EL (cell line): ENCODE measurements around the gene PHLPP2.
A peak's percentile ranks its signal among the peaks of the same experiment; 100 is the strongest.

ENCODE experiments used
- DNase-seq: peaks from one replicate; pipeline ENCODE4 v3.0.0-alpha.2; 2016

The PHLPP2 gene, protein sequence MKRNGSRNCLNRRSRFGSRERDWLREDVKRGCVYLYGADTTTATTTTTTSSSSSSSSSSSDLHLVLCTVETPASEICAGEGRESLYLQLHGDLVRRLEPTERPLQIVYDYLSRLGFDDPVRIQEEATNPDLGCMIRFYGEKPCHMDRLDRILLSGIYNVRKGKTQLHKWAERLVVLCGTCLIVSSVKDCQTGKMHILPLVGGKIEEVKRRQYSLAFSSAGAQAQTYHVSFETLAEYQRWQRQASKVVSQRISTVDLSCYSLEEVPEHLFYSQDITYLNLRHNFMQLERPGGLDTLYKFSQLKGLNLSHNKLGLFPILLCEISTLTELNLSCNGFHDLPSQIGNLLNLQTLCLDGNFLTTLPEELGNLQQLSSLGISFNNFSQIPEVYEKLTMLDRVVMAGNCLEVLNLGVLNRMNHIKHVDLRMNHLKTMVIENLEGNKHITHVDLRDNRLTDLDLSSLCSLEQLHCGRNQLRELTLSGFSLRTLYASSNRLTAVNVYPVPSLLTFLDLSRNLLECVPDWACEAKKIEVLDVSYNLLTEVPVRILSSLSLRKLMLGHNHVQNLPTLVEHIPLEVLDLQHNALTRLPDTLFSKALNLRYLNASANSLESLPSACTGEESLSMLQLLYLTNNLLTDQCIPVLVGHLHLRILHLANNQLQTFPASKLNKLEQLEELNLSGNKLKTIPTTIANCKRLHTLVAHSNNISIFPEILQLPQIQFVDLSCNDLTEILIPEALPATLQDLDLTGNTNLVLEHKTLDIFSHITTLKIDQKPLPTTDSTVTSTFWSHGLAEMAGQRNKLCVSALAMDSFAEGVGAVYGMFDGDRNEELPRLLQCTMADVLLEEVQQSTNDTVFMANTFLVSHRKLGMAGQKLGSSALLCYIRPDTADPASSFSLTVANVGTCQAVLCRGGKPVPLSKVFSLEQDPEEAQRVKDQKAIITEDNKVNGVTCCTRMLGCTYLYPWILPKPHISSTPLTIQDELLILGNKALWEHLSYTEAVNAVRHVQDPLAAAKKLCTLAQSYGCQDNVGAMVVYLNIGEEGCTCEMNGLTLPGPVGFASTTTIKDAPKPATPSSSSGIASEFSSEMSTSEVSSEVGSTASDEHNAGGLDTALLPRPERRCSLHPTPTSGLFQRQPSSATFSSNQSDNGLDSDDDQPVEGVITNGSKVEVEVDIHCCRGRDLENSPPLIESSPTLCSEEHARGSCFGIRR (N-terminal part only)

DNA sequence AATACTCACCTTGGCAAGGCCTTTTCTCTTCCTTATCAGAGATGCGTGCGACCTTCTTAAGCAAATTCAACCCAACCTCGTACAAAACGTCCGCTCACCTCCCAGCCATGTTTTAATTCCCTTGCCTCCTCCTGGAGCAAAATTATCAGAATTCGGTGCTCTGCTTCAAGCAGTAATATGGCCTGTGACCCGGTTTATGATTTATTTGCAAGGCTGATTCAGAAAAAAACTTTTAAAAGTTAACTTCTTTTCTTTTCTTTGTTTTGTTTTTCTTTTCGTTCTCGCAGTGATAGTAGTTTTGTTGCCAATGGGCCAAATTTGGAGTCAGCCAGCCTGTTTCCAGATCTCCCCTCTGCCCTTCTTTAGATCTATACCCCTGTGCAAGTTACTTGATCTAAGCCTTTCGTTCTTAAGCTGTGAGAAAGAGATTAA is at the start of gene PHLPP2:
Gene PHLPP2, minus strand, starts transcription at position 382 of the 432 bp plus-strand sequence. CDS start 9,906 bp downstream, outside the sequence.
- DNase-seq: no peak

DNA sequence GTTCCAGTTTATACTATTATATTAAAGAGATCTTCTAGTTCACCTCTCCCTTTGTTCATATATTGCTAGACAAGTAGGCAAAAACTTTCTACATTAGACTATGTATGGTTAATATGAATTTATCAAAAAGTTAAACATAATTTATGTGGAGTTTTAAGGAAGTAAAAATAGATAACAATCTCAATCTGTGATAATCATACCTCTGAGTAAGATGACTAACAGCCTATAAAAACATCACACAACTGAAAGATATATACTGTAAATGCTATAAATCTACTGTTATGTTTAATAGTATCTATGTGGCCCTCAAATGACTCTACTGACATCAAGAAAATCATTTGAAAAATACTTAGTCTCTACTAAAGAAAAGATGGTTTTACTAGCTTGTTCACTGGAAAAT is 47.1 kb upstream of the PHLPP2 start:
- no peak for DNase-seq

GRCh38 chr16:71769222-71769621 is 44.7 kb upstream of the PHLPP2 start:
- DNase-seq: no peak

DNA sequence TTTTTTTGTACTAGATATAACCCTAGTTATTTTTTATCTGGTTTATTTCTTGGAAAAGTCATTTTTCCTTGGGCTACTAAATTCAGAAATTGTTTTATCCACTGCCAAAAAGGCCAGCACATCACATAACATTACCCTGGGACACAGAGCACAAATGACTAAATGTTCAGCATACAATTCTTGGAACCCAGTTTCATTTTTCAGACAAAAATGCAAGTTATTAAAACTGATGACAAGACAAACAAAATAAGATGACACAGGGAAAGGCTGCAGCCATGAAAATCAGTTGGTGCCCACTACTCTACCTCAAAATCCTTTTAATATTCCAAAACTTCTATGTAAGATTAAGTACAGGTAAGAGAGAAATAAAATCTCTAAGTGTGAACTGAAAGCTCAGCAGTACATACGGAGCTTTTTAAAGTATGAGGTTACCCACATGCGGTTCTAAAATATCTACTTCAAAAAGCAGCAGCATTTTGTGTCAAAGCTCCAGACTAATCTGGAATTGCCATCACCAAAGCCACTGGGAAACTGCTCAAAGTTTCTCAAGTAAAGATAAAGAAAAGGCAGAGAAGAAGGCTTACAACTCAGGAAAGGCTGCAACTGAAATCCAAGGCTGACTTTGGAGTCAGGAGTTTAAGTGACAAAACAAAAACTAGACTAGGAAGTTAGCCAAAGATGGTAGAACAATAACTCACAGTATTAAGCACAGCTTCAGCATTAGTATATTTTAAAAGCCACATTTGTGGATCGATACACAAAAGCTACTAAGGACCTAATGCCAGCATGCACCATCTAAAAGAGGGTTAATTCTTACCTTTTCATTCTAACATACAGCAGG is 42.8 kb upstream of the PHLPP2 start:
- DNase-seq: no peak

DNA sequence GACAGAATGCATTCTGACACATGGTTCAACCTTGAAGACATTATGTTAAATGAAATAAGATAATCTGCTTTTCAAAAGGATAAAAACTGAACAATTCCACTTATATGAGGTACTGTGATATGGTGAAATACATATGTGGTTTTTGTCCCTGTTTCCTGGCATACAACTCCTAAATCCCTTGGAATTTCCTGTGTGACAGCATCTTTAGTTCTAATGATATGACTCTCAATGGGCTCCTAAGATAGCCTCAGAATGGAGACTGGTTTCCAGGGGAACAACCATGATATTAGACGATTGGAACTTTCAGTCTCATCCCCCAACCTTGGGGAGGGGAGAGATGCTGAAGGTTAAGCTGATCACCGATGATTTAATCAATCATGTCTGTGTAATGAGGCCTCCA is 37.7 kb upstream of the PHLPP2 start:
- DNase-seq: peak; percentile 69

GRCh38 chr16:71761097-71761496 is 36.6 kb upstream of the PHLPP2 start:
- DNase-seq: no peak

DNA sequence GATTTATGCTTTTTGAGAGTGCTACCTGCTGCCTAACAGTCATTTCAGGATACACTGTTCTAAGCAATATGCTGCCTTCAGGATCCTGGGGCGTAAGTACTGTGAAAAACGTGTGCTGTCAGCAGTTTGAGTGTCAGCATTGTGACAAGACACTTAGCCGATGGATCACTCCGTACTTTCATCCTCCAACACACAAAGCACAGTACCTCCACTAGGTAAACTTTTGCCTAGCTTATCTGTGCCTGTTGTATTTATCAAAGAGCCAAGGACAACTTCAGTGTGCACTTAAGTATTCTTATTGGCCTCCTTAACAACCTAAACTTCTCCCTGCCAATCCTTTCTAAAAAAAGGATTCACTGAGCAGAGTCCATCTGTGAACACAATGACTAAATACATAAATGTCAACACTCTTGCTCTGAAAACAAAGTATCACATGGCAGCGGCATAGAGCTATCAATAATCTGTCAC is 33.8 kb upstream of the PHLPP2 start:
- no peak for DNase-seq

- no peak for DNase-seq
Observed at GRCh38 chr16:71754652-71755051, 30.2 kb upstream of the PHLPP2 start.

DNA sequence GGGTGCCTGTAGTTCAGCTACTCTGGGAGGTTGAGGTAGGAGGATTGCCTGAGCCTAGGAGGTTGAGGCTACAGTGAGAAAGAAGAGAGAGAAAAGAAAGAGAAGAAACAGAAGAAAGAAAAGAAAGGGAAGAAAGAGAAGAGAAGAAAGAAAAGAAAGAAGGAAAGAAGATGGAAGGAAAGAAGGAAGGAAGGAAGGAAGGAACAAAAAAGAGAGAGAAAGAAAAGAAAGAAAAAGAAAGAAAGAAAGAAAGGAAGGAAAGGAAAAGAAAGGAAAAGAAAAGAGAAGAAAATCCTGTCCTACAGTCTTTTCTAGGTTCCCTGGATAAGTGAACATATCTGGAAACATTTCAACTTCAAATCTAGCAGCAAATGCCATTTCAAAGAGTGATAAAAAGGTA is 29.6 kb upstream of the PHLPP2 start:
- no peak for DNase-seq

DNA sequence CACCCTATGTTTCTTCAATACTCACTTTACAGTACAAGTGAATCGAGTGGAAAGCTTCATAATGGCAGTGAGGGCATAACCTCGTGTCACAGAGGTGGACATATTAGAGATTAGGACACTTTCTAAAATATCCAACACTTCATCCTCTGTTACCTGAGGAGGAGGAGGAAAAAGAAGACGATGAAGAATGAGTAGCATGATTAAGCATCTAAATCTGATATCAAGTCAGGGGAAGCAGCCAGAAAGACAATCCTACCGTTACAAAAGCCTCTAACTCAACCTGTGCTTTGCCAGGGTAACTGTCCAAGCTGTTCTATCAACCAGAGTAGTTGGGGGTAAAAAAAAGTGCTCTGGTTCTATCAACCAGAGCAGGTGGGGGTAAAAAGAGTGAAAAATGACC is 23.7 kb upstream of the PHLPP2 start:
- no peak for DNase-seq

DNA sequence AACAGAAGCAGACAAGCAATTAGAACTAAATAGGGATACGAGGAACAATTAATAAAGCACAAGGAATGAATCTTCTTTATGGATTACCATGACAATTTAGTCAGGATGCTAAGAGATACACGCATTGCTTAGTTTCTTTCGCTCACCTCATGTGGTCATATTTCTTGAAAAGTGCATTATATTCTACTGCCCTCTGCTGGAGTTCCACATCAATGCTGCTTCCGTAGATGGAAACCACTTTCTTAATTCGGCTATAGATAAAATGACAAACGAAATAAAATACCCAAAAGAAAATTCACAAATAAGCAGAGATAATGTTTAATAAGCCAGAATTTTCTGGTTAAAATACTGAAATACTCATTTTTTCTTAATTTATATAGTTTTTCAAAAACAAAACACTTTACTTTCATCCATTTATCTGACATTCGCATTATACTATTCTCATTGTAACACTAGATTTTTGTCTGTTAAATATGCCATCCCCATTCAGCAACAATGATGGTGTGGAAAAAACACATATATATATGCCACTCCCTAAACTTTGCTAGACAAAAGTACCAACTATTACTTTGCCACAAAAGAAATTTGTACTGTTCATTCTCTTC is 22.0 kb upstream of the PHLPP2 start:
- peak; percentile 29 for DNase-seq

- DNase-seq: no peak
Observed at GRCh38 chr16:71738855-71739254, 14.4 kb upstream of the PHLPP2 start.

- no peak for DNase-seq
Observed at GRCh38 chr16:71737501-71737900, 13.0 kb upstream of the PHLPP2 start.

- DNase-seq: no peak
Observed at GRCh38 chr16:71734511-71734910, 10.0 kb upstream of the PHLPP2 start.

DNA sequence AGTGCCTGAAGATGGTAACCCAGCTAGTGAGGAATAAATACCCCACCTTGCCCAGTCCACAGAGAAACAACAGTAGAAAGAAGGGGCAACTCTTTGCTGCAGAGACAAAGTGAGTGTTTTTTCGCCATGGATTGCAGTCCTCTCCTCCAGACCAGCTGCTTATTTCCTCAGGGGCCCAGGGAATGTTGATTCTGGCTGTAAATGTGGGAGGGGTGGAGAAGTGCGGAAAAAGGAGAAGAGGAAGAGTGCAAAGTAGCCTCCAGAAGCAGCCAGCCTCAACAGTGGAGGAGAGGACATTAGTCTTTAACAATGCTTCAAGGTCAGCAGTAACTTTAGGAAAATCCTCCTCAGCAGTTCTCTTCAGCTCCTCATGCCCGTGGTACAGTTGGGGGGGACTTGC is 8.1 kb upstream of the PHLPP2 start:
- no peak for DNase-seq

DNA sequence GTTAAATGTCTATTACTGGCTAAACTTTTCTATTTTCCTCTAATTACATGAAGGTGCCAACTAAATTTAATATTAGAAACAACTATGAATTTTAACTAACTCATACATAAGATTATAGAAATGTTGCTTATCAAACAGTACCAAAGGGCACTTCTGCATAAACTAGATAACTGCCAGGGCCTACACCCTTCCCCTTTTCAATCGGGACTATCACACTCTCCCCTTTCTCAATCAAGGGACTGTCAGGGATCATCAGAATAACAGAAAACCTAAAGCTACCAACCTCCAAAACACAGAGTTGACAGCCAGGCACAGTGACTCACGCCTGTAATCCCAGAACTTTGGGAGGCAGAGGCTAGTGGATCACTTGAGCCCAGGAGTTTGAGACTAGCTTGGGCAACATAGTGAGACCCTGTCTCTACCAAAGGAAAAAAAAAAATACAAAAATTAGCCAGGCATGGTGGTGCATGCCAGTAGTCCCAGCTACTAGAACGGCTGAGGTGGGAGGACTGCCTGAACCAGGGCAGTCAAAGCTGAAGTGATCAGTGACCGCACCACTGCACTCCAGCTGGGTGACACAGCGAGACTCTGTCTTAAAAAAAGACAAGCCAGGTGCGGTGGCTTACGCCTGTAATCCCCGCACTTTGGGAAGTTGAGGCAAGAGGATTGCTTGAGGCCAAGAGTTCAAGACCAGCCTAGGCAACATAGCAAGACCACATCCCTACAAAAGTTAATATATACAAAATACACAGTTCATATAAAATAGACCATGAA is 3.2 kb upstream of the PHLPP2 start:
- DNase-seq: no peak

DNA sequence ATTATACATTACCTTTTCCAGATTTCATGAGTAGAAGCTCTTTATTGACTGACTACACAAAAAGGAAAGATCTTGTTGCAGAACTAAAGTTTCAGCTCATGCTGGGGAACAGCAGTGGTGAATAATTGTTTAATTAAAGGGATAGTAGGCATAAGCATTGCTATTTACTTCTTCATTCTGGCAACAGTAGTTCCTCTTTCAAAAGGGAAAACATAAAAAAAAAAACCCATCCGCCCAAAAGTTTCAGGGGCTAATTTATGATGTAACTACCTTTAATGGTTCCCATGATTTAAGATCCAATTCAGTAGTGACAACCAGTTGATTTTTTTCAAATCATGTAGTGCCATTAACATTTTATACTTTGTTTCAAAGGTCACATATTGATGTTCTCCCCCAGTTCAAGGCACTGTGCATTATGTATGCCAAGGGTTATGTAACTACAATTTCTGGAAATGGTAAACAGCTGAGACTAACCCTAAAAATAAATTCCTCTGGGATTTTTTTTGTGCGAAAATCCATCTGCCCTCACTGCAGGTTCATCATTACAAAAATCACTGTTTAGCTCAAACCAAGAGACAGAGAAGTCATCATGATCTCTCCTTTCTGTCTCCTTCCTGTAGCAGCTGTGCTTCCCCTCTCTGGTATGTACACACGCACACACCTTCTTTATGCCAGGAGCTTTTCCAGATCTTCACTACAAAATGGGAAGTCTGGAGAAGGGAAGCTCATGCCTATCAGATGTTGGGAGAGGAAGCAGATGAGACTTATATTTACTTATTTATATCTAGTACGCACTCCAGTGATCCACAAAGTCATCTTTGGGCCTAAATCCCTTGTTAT is 2.2 kb upstream of the PHLPP2 start:
- no peak for DNase-seq

- DNase-seq: peak; percentile 70
Observed at GRCh38 chr16:71723537-71724319, 773 bp downstream of the PHLPP2 start.
